ENCODE data around the gene CACNA2D2.

DNA sequence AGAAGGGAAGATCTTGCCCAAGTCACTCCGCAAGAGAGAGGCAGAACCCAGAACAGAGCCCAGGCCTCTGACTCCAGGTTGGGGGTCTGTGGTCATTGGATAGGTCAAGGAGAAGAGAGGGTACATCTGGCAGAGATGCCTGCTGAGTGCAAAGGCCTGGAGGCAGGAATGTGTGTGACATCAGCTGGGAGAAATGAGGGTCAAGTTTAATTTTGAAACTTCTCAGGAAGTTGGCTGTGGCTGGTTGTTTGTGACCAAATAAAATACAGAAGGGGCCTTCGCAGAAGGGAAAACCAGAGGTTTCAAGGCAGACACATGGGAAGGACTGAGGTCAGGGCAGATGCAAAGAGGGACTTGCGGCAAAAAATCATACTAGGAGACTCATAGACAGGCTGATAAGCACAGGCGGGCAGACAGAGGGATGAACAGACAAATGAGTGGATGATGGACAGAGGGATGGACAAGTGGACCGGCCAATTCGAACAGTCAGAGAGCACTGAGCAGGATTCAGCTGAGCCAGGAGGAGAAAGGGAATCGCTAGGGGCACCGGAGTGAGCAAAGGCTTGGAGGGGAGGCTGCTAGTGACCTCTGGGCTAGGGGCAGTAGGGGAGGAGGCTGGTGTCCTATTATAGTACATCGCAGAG lies 28.8 kb upstream of the CACNA2D2 start:
- TF ChIP-seq CTCF (IDR thresholded peaks at IDR 0.05) = no peak
- no peak for TF ChIP-seq POLR2A (IDR thresholded peaks at IDR 0.05)
- TF ChIP-seq EP300 (IDR thresholded peaks at IDR 0.05) = no peak
